Lower leg skin (tissue), 3 donors: Measurements from ENCODE around the gene IFT172.

Source experiments
- CTCF ChIP-seq, 3 donors: fragments of 450-650 bp; IDR thresholded peaks; one replicate each; pipeline ENCODE4 v1.5.1; 2016; ENCODE audit warnings: antibody characterized with exemption in 3 of 3, mild to moderate bottlenecking in 3 of 3, moderate library complexity in 2 of 3
- POLR2A ChIP-seq, 2 donors: fragments of 450-650 bp; IDR thresholded peaks; one replicate each; pipeline ENCODE4 v1.6.1; 2016 to 2017; ENCODE audit warnings: antibody characterized with exemption in 2 of 2, mild to moderate bottlenecking in 1 of 2, moderate library complexity in 1 of 2

DNA sequence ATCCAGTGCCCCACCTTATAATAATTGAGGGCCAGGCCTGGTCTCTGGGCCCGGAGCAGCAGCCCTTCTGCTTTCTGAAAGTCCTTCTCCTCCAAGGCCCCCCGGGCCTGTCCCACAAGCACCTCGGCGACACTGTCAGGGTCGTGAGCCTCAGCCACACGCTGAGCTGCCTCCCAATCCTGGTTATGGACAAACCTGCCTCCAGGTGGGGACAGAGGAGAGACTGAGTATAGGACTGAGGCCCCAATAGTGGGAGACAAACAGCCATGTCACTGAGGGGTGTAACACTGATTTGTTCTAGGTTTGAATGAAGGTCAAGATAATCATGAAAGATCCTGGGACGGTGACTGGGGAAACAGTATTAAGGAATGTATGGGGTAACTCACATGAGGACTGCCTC, 35.6 kb downstream of the IFT172 start:
- TF ChIP-seq POLR2A (IDR thresholded peaks at IDR 0.05): no peak
- TF ChIP-seq CTCF (IDR thresholded peaks at IDR 0.05): no peak
